GM23338 (cell line): Measurements from ENCODE around the gene TSC2. TPM values are rescaled to one million over a fixed set of nuclear protein-coding genes. Genes with fewer than 3 reads are reported as not detected.
"Not testable (repeated sequence)": the region's sequence is repeated elsewhere in the genome, so short reads cannot be mapped to it uniquely, and the experiment has no call there.

Experiments used
- ATAC-seq: fragments of 200-7000 bp; cut with Tn5 transposase; 3 replicates; pipeline ENCODE4 v1.9.1; 2020
- DNase-seq: peaks from one replicate; pipeline ENCODE4 v3.0.0-alpha.2; 2015; ENCODE audit warnings: low spot score
- H2AFZ ChIP-seq: fragments of 200-600 bp; sonication (generic); 2 replicates; pipeline ENCODE4 v1.8.0; 2016; ENCODE audit warnings: antibody characterized with exemption, mild to moderate bottlenecking, moderate library complexity
- H3F3A ChIP-seq: fragments of 200-600 bp; sonication (generic); replicated peaks from 2 replicates; pipeline ENCODE4 v1.8.0; 2017; ENCODE audit warnings: antibody characterized with exemption, mixed run types, low read depth
- H3K27ac ChIP-seq: fragments of 200-600 bp; sonication (generic); 2 replicates; pipeline ENCODE4 v1.6.1; 2016; ENCODE audit warnings: low read depth
- H3K27me3 ChIP-seq: fragments of 200-600 bp; sonication (generic); 2 replicates; pipeline ENCODE4 v1.8.0; 2016; ENCODE audit warnings: mild to moderate bottlenecking, mixed run types, moderate library complexity; ENCODE audit not compliant: insufficient read depth
- H3K36me3 ChIP-seq: fragments of 200-600 bp; sonication (generic); 2 replicates; pipeline ENCODE4 v1.8.0; 2016; ENCODE audit warnings: mild to moderate bottlenecking; ENCODE audit not compliant: insufficient read depth
- H3K4me1 ChIP-seq: fragments of 200-600 bp; sonication (generic); 2 replicates; pipeline ENCODE4 v1.8.0; 2016; ENCODE audit warnings: mild to moderate bottlenecking, moderate library complexity; ENCODE audit not compliant: insufficient read depth
- H3K4me2 ChIP-seq: fragments of 200-600 bp; sonication (generic); 2 replicates; pipeline ENCODE4 v1.7.1; 2017; ENCODE audit warnings: mixed run types
- H3K4me3 ChIP-seq: fragments of 200-600 bp; sonication (generic); 2 replicates; pipeline ENCODE4 v1.6.1; 2016; ENCODE audit warnings: mixed run types
- H3K79me2 ChIP-seq: fragments of 200-600 bp; sonication (generic); replicated peaks from 2 replicates; pipeline ENCODE4 v1.8.0; 2017; ENCODE audit warnings: mild to moderate bottlenecking; ENCODE audit not compliant: insufficient read depth
- H3K9me2 ChIP-seq: fragments of 200-600 bp; sonication (generic); 2 replicates; pipeline ENCODE4 v1.8.0; 2017; ENCODE audit not compliant: insufficient read depth
- H4K20me1 ChIP-seq: fragments of 200-600 bp; sonication (generic); replicated peaks from 2 replicates; pipeline ENCODE4 v1.8.0; 2017; ENCODE audit warnings: mild to moderate bottlenecking; ENCODE audit not compliant: insufficient read depth
- H3K27ac Mint-ChIP-seq: 2 replicates; pipeline ENCODE4 v1.8.0; 2020; ENCODE audit warnings: inconsistent platforms, mild to moderate bottlenecking, moderate library complexity, mixed read lengths
- H3K27me3 Mint-ChIP-seq: 3 replicates; pipeline ENCODE4 v1.8.0; 2022; ENCODE audit warnings: low read depth, mild to moderate bottlenecking, moderate library complexity, mixed read lengths, inconsistent platforms; ENCODE audit not compliant: insufficient read depth, poor library complexity
- H3K36me3 Mint-ChIP-seq: 3 replicates; pipeline ENCODE4 v1.8.0; 2021; ENCODE audit warnings: low read depth, mild to moderate bottlenecking, inconsistent platforms, moderate library complexity, mixed read lengths
- H3K4me1 Mint-ChIP-seq: 3 replicates; pipeline ENCODE4 v1.8.0; 2020; ENCODE audit warnings: mild to moderate bottlenecking, inconsistent platforms, mixed read lengths
- H3K4me3 Mint-ChIP-seq: 3 replicates; pipeline ENCODE4 v1.8.0; 2021; ENCODE audit warnings: moderate library complexity, mild to moderate bottlenecking, inconsistent platforms, mixed read lengths
- H3K9me3 Mint-ChIP-seq: 3 replicates; pipeline ENCODE4 v1.8.0; 2020; ENCODE audit warnings: moderate library complexity, mild to moderate bottlenecking, inconsistent platforms, mixed read lengths
- JUNB ChIP-seq: IDR thresholded peaks from one replicate; pipeline ENCODE4 v1.6.1; 2016; ENCODE audit warnings: antibody characterized with exemption; ENCODE audit not compliant: unreplicated experiment
- NANOG ChIP-seq: IDR thresholded peaks from 2 replicates; pipeline ENCODE4 v1.6.1; 2016; ENCODE audit warnings: antibody characterized with exemption, borderline replicate concordance
- POLR2AphosphoS5 ChIP-seq: IDR thresholded peaks from 2 replicates; pipeline ENCODE4 v1.6.1; 2016; ENCODE audit warnings: antibody characterized with exemption, low read depth
- ZNF331 ChIP-seq: fragments of 250-450 bp; sonication (Bioruptor Pico); IDR thresholded peaks from 2 replicates; pipeline ENCODE4 v1.5.0; 2020; ENCODE audit warnings: low read depth, mild to moderate bottlenecking, moderate library complexity
- ZNF462 ChIP-seq: fragments of 250-450 bp; sonication (Bioruptor Pico); IDR thresholded peaks from 2 replicates; pipeline ENCODE4 v1.5.0; 2020; ENCODE audit warnings: mild to moderate bottlenecking, moderate library complexity
- polyA plus RNA-seq: library from polyadenylated mRNA; unstranded; fragments of >200 nt; fragmentation: Nextera tagmentation; extraction: Ambion mirVana; gene quantifications from 2 replicates; pipeline ENCODE4 v1.2.1, GENCODE V29; 2016
- total RNA-seq: library from RNA; depleted of rRNA; stranded (reverse); fragments of >200 nt; shearing (Covaris generic); gene quantifications from 2 replicates; pipeline ENCODE4 v1.2.3, GENCODE V29; 2014

TSC2 gene
- total and polyA plus RNA-seq, 2 experiments from 2014 or later: 40.5 to 93.0 TPM

DNA sequence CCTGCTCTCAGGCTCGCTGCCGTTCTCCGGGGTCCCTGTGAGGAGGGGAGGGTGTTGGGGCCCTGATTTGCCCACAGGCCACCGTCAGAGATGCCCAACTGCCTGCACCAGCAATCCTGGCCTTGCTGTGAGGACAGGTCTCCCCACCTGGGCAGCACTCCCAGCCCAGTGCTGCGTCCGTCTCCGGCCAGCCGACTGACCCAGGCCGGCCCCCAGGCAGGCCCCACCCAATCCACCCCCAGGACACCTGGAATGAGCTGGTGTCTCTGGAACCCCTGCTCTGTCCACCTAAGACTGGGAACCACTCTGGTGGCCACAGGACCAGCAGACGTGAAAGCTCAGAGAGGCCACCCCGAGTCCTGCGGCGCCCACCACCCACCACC, 67.8 kb downstream of the TSC2 start (continued):
- no peak for TF ChIP-seq ZNF462 (CRISPR knock-in tag)
- TF ChIP-seq POLR2AphosphoS5: no peak
- TF ChIP-seq JUNB: no peak
- no peak for TF ChIP-seq ZNF331 (CRISPR knock-in tag)
- TF ChIP-seq NANOG: no peak

DNA sequence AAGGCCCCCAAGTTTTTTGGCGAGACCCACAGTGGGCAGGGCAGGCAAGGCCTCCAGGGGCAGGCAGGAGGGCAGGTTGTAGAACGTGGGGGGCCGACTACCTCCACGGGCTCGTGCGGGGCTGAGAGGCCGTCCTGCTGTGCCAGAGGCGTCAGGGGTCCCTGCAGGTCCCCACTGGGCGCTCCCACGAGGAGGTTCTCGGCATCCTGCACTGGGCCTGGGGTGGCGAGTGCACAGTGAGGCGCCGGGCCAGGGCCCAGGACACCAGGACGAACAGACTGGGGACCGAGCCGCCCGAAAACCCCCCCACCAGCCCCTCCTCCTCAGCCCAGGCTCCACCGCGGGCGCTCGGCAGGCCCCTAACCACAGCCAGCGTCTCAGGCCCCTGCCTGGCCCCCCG, 68.6 kb downstream of the TSC2 start:
- not testable (repeated sequence) for H3K4me1 Mint-ChIP-seq, H3K4me3 Mint-ChIP-seq, H3K4me2 ChIP-seq, DNase-seq, ATAC-seq, H3F3A ChIP-seq, H3K27ac Mint-ChIP-seq, H3K4me3 ChIP-seq, H3K27ac ChIP-seq, H3K9me3 Mint-ChIP-seq, H4K20me1 ChIP-seq, H3K27me3 Mint-ChIP-seq, H3K4me1 ChIP-seq, H3K36me3 ChIP-seq, H3K27me3 ChIP-seq, H2AFZ ChIP-seq, H3K36me3 Mint-ChIP-seq, H3K9me2 ChIP-seq
- H3K79me2 ChIP-seq: peaks cover 14% of the 10 kb centered on the region

DNA sequence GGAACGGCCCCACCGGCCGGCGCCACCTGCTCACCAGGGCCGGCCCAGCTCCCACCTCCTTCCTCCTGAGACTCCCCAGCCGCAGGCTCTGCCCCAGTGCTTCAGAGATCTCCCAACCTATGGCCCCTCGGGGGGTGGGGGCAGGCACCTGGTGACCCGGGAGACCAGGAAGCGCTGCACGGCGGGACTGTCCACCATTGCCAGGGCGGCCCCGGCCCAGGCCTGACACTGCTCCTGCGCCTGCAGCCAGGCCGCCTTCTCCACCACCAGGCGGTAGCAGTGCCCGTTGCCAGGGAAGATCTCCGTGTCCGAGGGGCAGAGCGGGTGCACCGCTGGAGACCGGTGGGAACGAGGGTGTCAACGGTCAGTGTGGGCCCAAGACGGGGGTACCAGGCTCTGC, 69.6 kb downstream of the TSC2 start:
- H3K27ac ChIP-seq, H3K36me3 ChIP-seq, H3K4me3 ChIP-seq, H3K27ac Mint-ChIP-seq, H2AFZ ChIP-seq, H3K27me3 ChIP-seq, H3K4me3 Mint-ChIP-seq, H3K27me3 Mint-ChIP-seq, H3K4me1 ChIP-seq, DNase-seq, H3K4me2 ChIP-seq, ATAC-seq, H3K36me3 Mint-ChIP-seq, H3K4me1 Mint-ChIP-seq, H3K9me3 Mint-ChIP-seq, H3K9me2 ChIP-seq, H3F3A ChIP-seq, H4K20me1 ChIP-seq: not testable (repeated sequence)
- H3K79me2 ChIP-seq: peaks cover 14% of the 10 kb centered on the region

GRCh38 chr16:2117960-2118722, 70.4 kb downstream of the TSC2 start:
- H3K27me3 Mint-ChIP-seq, H3K4me1 ChIP-seq, ATAC-seq, H3K4me2 ChIP-seq, H3K4me3 ChIP-seq, H4K20me1 ChIP-seq, H3K4me1 Mint-ChIP-seq, H3K27me3 ChIP-seq, H2AFZ ChIP-seq, DNase-seq, H3K36me3 ChIP-seq, H3F3A ChIP-seq, H3K9me3 Mint-ChIP-seq, H3K4me3 Mint-ChIP-seq, H3K36me3 Mint-ChIP-seq, H3K9me2 ChIP-seq, H3K27ac Mint-ChIP-seq, H3K27ac ChIP-seq: not testable (repeated sequence)
- H3K79me2 ChIP-seq: peaks cover 17% of the 10 kb centered on the region
